GM13977 (cell line): ENCODE data around the gene PAX2.

ENCODE experiments used
- DNase-seq: peaks from one replicate; pipeline ENCODE4 v3.0.0; 2012; ENCODE audit warnings: low spot score
- in situ Hi-C: fragments of 300-500 bp; cut with MboI; formaldehyde crosslinking; loops from one replicate; pipeline ENCODE4 v1.12.0; 2022; ENCODE audit warnings: low sequenced_read_pairs, low pct_unique_long_range_greater_than_20kb, mixed read lengths, inconsistent platforms; ENCODE audit not compliant: unreplicated experiment
- TF ChIP-seq, protein P1 (sequence below): IDR thresholded peaks from 2 replicates; pipeline ENCODE4 v1.5.1; 2012; ENCODE audit warnings: mild to moderate bottlenecking, control low read depth; ENCODE audit not compliant: insufficient read depth; ENCODE audit errors: extremely low read depth, missing control alignments

Gene PAX2

DNA sequence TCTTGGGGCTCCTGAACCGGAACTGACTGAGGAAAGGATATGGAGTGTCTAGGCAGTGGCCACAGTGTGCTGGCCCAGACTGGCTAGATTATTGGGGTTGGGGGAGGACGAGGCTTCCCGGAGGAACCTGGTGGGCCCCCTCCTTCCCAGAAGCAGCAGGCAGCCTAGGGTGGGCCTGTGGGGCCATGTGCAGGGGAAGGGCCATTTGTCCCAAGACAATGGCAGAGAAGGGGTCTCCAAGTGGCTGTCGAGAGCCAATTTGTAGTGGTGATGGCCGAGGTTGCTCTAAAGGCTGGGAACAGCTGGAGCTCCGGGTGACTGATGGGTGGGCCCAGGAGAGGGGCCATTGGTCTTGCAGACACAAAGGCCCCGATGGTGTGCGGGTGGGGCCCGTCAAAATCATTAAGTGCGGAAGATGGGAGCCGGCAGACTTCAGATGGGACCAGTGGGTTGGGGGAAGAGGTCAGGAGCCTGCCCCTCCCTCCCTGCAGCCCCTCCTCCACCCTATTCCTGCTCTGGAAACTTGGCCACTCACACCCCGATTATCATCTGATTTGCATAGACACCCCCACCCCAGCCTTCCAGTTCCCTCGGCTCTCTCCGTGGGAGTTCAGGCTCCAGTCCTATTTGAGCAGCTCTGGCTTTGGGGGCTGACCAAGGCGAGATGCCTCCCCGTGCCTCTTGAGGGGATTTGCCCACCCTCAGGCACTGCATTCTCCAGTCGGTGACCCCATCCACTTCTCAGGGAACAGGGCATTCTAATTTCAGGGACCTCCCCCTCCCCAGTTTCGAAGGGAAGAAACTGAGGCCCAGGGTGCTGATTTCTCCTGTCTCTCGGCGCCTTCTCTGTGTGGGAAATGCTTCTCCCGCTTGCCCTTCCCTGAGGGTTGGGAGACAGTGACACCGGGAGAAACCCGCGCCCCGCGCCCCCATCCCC is 36.0 kb upstream of the PAX2 start:
- in situ Hi-C loops = no loop called here
- DNase-seq = no peak
- TF ChIP-seq, protein P1, sequence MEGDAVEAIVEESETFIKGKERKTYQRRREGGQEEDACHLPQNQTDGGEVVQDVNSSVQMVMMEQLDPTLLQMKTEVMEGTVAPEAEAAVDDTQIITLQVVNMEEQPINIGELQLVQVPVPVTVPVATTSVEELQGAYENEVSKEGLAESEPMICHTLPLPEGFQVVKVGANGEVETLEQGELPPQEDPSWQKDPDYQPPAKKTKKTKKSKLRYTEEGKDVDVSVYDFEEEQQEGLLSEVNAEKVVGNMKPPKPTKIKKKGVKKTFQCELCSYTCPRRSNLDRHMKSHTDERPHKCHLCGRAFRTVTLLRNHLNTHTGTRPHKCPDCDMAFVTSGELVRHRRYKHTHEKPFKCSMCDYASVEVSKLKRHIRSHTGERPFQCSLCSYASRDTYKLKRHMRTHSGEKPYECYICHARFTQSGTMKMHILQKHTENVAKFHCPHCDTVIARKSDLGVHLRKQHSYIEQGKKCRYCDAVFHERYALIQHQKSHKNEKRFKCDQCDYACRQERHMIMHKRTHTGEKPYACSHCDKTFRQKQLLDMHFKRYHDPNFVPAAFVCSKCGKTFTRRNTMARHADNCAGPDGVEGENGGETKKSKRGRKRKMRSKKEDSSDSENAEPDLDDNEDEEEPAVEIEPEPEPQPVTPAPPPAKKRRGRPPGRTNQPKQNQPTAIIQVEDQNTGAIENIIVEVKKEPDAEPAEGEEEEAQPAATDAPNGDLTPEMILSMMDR = no peak

DNA sequence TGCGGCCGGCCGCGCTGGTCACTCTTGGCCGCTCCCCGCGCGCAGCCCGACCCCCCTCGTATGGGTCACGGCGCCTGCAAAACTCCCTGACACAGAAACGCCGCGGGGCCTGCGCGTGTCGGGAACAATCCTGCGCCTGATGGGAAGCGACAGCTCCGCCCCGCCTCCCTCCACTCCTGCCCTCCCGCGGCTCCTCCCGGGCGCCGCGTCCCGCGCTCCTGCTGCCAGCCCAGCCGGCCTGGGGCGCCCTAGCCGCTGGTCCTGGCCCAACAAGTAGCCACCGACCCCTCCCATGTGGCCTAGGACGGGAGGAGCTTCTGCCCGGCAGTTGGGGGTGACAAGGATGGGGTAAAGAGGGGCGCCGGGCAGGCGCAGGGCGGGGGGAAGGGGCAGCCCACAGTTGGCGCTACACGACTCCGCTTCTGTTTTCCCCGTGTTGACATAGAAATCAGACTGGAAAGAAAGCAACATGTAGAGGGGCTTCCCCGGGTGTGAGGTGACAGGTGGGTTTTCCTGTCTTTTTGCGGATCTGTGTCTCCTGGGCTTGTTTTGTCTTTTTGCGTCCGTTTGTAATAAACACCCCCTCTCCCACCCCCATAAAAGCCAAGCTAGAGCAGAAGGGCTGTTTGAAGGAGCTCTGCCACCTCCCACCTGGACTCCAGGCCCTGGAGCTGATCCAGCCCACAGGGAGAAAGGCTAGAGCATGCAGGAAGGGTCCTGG is 35.1 kb upstream of the PAX2 start:
- in situ Hi-C loops = no loop called here
- TF ChIP-seq, protein P1 = no peak
- no peak for DNase-seq

DNA sequence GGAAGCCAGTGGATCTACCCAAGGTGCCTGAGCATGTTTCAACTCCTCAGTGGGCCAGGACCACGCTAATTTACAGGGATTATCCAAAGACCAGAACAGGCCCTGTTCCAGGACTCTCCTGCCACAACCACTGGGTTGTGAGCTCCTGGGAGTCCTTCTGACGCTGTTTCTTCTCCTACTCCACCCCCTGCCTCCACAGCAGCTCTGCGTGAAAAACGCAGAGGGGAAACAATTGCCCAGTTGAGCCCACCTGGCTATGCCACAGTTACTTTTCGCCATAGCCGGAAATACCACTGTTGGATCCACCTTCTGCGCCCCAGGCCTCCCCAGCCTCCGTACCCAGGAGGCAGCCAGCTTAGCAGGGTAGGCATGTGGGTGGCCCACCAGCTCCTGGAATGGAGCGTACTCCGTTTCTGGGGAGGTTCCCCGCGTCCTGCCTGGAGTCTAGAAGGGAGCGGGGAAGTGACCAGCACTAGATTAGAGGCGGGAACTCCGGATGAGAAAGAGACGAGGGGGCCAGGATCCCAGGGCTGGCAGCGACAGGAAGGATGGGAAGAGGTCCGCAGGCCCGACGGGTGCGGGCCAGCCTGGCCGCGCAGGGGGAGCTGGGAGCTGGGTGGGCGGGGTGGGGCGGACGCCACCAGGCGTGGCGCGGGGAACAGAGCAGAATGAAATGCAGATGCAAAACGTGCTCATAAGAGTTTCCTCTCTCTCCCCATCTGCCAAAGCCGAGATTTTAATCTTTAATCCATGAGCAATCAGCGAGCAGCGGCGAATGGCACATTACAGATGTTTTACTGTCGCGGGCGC is 32.1 kb upstream of the PAX2 start:
- TF ChIP-seq, protein P1 = no peak
- in situ Hi-C loops = no loop called here
- no peak for DNase-seq

- in situ Hi-C loops = no loop called here
- TF ChIP-seq, protein P1 = no peak
- DNase-seq = no peak
Observed at GRCh38 chr10:100713859-100714565, 31.4 kb upstream of the PAX2 start.

- TF ChIP-seq, protein P1 = no peak
- no peak for DNase-seq
- in situ Hi-C loops = no loop called here
Observed at GRCh38 chr10:100714566-100714950, 30.8 kb upstream of the PAX2 start.

DNA sequence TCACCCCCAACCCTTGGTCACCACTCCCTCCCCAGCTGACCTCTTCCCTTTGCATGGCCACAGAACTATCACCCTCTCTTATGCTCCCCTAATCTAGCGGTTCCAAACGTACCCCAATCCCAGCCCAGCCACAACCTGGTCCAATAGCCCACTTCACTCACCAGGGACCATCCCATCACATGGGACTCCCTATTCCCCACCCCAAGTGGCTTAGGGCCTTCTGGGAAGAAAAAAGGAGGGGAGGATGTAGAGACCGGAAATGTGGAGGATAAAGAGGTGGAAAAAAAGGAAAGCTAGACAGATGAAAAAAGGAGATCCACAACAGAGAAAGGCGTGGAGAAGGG is 30.3 kb upstream of the PAX2 start:
- no peak for DNase-seq
- TF ChIP-seq, protein P1 = no peak
- in situ Hi-C loops = no loop called here
